A673 (cell line): ENCODE measurements around the gene FRMD4A. TPM values are rescaled to one million over a fixed set of nuclear protein-coding genes. Genes with fewer than 3 reads are reported as not detected.

Source experiments
- BruUV-seq: library from RNA; stranded (reverse); fragments of 400-500 nt; replicated peaks from 2 replicates; lab custom pipeline; 2021; lab: Mats Ljungman, UMichigan
- CTCF ChIA-PET: fragments of 300-600 bp; sonication (Branson Sonifier 250); formaldehyde crosslinking; loops from one replicate; lab custom pipeline; 2022; ENCODE audit warnings: antibody characterized with exemption; lab: Charles Lee
- POLR2A ChIA-PET: fragments of 300-600 bp; sonication (Branson Sonifier 250); formaldehyde crosslinking; loops from one replicate; lab custom pipeline; 2022; ENCODE audit warnings: antibody characterized with exemption; ENCODE audit not compliant: low non-redundant PET; lab: Charles Lee
- DNase-seq: peaks from one replicate; pipeline ENCODE4 v3.0.0-alpha.2; 2015; ENCODE audit warnings: low spot score
- H3K27ac ChIP-seq: fragments of 200-600 bp; sonication (generic); 2 replicates; pipeline ENCODE4 v1.5.1; 2016; ENCODE audit warnings: mixed run types, low read depth, mild to moderate bottlenecking, mixed read lengths, antibody characterized with exemption, low read length; ENCODE audit not compliant: poor library complexity, severe bottlenecking
- H3K27me3 ChIP-seq: fragments of 200-600 bp; sonication (generic); replicated peaks from 2 replicates; pipeline ENCODE4 v1.6.1; 2017; ENCODE audit warnings: mixed run types, low read depth, mild to moderate bottlenecking, mixed read lengths, antibody characterized with exemption, low read length; ENCODE audit not compliant: insufficient read depth, poor library complexity
- H3K36me3 ChIP-seq: fragments of 200-600 bp; sonication (generic); 2 replicates; pipeline ENCODE4 v1.6.1; 2016; ENCODE audit warnings: mixed run types, mild to moderate bottlenecking, mixed read lengths, antibody characterized with exemption, low read length; ENCODE audit not compliant: insufficient read depth, poor library complexity, severe bottlenecking
- H3K4me1 ChIP-seq: fragments of 200-600 bp; sonication (generic); 2 replicates; pipeline ENCODE4 v1.6.1; 2017; ENCODE audit warnings: mixed run types, mild to moderate bottlenecking, mixed read lengths, antibody characterized with exemption, low read length; ENCODE audit not compliant: insufficient read depth, poor library complexity, severe bottlenecking
- H3K4me3 ChIP-seq: fragments of 200-600 bp; sonication (generic); 2 replicates; pipeline ENCODE4 v1.5.1; 2016; ENCODE audit warnings: low read depth, mixed run types, mild to moderate bottlenecking, mixed read lengths, low read length; ENCODE audit not compliant: poor library complexity, severe bottlenecking
- H3K9me3 ChIP-seq: fragments of 200-600 bp; sonication (generic); 2 replicates; pipeline ENCODE4 v1.6.1; 2016; ENCODE audit warnings: mixed run types, low read depth, mild to moderate bottlenecking, mixed read lengths, antibody characterized with exemption, low read length; ENCODE audit not compliant: poor library complexity, severe bottlenecking
- CTCF ChIP-seq: fragments of 300-800, 200-600 bp; sonication (generic); conservative IDR thresholded peaks from 2 replicates; pipeline ENCODE4 v1.5.1; 2017; ENCODE audit warnings: low read depth, mild to moderate bottlenecking, antibody characterized with exemption, low read length, moderate library complexity, mixed read lengths
- EZH2 ChIP-seq: fragments of 200-600 bp; sonication (generic); IDR thresholded peaks from 2 replicates; pipeline ENCODE4 v1.6.1; 2017; ENCODE audit warnings: borderline replicate concordance, low read depth, mild to moderate bottlenecking, mixed read lengths, antibody characterized with exemption, low read length; ENCODE audit not compliant: poor library complexity, severe bottlenecking
- intact Hi-C: fragments of 100-400 bp; cut with micrococcal nuclease; formaldehyde crosslinking; loops from one replicate; pipeline ENCODE4 v1.10.0; 2022; ENCODE audit not compliant: unreplicated experiment
- total RNA-seq: library from RNA; stranded (reverse); gene quantifications from 2 replicates; pipeline ENCODE4 v1.2.3, GENCODE V29; 2021

Gene FRMD4A
- total RNA-seq, 1 experiment from 2014 or later, result 26.3 TPM

GRCh38 chr10:14118953-14119352 lies 211.8 kb downstream of the FRMD4A start:
- BruUV-seq, result no TSS peak
- ChIA-PET CTCF (no interaction called here), POLR2A (no interaction called here)
- H3K27ac ChIP-seq, result no peak overlapping the region
- no peaks in the 10 kb centered on the region for H3K36me3 ChIP-seq
- H3K4me1 ChIP-seq, result no peaks in the 10 kb centered on the region
- intact Hi-C loops, result no loop called here
- no peak for TF ChIP-seq CTCF
- no peak for TF ChIP-seq EZH2
- no peak for DNase-seq
- no peak overlapping the region for H3K4me3 ChIP-seq
- no peaks in the 10 kb centered on the region for H3K27me3 ChIP-seq
- no peaks in the 10 kb centered on the region for H3K9me3 ChIP-seq

GRCh38 chr10:14116837-14117236 lies 213.9 kb downstream of the FRMD4A start:
- CTCF ChIA-PET, result no interaction called here
- H3K27me3 ChIP-seq, result no peaks in the 10 kb centered on the region
- no peak for DNase-seq
- intact Hi-C loops, result no loop called here
- POLR2A ChIA-PET, result no interaction called here
- TF ChIP-seq EZH2 (no peak), CTCF (no peak)
- H3K36me3 ChIP-seq, result no peaks in the 10 kb centered on the region
- no peak overlapping the region for H3K4me3 ChIP-seq
- no peaks in the 10 kb centered on the region for H3K9me3 ChIP-seq
- no peaks in the 10 kb centered on the region for H3K4me1 ChIP-seq
- H3K27ac ChIP-seq, result no peak overlapping the region
- no TSS peak for BruUV-seq

GRCh38 chr10:14116021-14116420 lies 214.7 kb downstream of the FRMD4A start:
- no peaks in the 10 kb centered on the region for H3K36me3 ChIP-seq
- no peak for DNase-seq
- H3K27me3 ChIP-seq, result no peaks in the 10 kb centered on the region
- intact Hi-C loops, result no loop called here
- H3K4me3 ChIP-seq, result no peak overlapping the region
- no peak for TF ChIP-seq EZH2
- no peak for TF ChIP-seq CTCF
- ChIA-PET CTCF (no interaction called here), POLR2A (no interaction called here)
- no peaks in the 10 kb centered on the region for H3K4me1 ChIP-seq
- no peak overlapping the region for H3K27ac ChIP-seq
- BruUV-seq, result no TSS peak
- H3K9me3 ChIP-seq, result no peaks in the 10 kb centered on the region
